ENCODE measurements around the gene TCF4.

TCF4 gene

DNA sequence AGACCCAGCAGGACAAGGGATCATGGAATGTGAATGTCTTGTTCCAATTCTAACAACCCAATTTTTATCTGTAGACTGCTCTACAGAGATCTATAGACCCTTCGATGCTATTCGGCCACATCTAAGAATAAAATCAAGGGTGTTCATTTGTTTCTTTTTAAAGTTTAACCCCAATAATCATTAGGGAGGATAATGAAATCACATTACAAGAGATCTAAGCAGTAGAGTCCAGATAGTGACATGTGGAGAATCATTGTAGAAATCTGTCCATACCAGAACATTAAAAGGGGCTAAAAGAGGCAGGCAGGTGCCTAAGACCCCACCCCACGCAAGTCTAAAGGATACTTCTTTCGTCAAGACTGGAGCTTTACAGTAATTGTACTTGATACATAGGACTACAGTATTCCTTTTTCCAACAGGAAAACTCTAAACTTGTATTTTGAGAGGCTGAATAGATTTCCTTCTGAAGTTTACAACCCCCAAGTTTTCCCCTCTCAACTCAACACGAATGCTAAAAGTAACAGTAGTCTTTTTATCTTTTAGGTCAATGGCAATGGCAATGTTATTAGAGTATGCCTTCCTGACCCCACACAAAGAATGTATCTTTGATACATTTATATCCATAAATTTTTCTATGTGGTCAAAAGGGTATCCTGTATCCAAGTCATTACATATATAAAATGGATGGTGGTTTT, 183.7 kb downstream of the TCF4 start:
- no peak for DNase-seq

DNA sequence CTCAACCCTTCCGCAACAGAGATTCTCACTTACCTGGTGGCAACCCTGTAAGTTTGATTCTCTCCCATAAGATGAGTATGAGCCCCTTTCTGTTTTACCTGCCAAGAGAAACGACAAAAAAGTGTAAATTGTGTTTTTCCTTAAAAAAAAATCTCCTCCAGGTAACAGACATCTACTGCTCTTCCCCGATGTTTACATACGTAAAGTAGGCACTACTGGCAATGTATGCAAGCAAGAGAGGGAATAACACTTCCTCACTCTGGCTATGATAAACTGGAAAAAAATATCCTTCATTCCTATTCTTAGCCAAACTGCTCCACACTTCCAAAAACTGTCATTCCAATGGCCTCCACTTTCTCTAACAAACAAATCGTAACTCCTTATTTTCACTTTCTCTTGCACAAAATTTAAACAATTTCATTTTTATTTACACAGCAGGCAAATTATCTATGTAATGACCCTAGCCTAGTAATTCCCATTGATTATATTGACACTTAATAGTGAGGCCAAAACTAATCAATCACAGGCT, 184.5 kb downstream of the TCF4 start:
- no peak for DNase-seq

DNA sequence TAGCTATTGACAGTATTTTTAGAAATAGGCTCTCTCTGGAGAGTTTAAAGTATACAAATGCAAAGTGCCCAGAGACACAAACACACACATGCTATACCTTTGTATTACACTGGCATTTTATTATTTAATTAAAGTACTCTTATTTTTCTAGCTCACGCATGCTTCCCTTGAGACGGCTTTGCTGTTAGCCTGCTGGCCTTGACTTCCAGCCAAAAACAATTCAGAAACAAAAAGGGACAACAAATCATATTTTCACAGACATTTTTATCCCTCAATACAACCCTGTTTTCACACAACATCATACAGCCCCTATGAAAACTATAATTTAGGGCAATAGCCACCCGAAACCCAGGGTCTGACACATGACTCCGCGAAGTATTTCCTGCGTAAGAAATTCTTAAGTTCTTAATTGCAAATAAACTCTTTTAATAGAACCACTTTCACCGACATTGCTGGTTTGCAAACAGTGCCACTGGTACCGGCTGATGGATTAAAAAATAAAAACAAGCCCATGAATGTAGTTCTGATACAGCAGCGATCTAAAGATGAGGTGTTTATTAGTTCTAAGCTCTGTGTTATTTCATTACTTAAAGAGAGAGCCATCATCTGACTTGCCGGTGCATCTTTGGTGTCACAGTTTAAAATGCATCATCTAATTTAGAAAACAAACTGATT, 185.1 kb downstream of the TCF4 start:
- DNase-seq: no peak

DNA sequence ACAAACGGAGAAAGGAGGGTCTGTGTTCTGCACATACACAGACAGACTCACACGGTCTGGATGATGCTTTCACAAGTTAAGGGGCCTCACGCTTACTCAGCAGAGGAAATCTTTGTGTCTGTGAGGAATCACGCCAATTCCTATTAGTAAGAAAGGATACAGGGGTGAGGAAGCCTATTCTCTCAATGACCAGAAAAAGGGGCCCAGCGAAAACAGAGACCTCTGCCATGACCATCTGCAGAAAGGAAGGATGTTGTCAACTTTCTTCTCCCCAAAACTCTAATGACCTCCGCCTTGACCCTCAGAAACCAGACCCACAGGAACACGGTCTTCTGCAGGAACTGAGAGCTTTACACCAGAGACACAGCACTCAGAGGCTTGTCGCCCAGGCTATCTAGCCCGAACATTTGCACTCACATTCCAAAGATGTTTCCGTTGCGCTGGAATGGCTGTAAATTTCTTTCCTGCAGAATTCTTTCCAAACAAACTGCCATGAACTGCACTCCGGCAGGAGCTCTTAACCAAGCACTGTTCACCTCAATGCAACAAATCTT, 186.3 kb downstream of the TCF4 start:
- no peak for DNase-seq

DNA sequence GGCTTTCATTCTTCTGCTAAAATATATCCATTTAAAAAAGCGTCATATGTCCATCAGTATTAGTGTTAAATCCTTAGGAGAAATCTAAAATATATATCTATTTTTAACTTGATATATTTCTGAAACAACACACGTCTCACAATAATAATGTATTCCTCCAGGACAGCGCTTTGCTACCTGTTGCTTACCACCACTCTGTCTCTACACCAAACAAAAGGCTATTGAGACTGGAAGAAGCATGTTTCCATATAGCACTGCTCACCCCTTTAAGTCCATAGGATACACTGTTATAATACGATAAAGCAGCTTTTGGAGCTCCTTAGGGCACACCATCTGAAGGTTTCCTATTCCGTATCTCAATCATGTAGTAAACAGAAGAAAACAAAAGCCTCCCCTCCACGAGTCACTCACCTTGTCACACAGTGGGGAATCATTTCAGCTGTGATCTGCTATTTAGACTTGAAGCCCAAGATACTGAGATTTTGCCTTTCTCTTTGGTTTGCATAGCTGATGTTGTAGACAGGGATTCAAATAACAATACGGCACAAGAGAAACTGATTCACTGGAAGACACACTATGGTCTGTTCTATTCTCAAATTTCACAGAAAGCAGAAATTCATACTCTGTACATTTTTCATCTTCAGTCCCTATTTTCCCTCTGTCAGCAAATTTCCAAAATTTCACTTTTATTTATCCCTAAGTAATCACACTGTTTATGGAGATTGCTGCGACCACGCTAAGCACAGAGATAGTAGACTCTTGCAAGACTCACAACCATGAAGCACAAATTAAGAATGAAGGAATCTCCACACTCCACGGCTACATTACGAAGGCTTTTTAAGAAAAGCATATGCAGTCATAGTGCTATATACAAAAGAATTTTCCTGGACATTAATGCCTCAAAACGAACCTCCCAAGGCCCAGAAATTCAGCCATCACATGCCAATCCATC, 187.1 kb downstream of the TCF4 start:
- DNase-seq: no peak

DNA sequence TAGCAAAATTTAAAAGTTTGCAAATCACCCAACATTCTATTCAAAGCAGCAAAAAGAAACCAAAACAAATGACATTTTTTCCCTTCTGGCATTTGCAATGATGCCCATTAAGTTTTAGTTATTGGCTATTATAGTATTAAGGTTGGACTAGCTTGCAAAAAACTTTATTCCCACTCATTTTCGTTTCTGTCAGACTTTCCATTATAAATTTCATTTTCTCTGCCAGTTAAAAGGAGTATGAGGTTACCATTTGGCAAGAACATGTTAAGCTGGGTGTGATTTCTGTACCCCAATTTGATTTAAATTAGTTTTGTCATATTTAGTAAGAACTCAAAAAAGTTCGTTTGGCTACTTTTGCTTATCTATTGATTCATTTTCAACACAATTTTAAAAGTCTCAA, 187.9 kb downstream of the TCF4 start:
- no peak for DNase-seq

DNA sequence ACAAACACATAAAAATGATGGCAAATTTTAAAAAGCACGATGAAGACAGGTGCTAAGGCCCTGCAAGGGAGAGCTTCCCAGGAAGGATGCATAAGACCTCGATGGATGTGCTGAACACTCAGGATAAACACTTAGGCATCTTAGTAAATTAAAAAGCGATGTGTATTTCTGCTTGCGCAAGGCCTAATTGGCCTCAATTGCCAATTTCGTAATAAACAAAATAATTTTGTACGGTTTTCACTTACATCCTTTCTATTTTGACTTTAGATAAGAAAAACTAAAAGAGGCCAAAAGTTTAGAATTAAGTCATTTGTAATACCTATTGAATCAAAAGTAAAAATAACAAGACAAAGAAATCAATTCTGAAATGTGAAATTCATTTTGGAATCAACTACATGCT, 189.1 kb downstream of the TCF4 start:
- no peak for DNase-seq

DNA sequence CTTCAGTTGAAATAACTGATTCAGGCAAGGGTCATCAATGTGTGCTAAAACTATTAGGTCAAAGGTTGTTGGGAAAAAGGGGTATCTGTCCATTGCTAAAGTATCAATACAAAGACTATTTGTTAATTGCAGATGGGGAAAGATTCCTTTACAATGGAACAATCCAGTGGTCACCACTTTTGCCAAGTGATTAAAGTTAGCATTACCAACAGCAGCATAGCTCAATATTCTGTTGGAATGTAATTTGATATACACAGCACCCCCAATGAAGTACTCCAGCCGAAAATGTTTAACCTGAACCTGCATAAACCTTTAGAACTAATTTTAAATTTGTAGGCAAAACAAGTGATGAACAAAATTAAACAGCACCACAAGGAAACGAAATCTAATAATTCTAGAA, 191.0 kb downstream of the TCF4 start:
- DNase-seq: no peak

DNA sequence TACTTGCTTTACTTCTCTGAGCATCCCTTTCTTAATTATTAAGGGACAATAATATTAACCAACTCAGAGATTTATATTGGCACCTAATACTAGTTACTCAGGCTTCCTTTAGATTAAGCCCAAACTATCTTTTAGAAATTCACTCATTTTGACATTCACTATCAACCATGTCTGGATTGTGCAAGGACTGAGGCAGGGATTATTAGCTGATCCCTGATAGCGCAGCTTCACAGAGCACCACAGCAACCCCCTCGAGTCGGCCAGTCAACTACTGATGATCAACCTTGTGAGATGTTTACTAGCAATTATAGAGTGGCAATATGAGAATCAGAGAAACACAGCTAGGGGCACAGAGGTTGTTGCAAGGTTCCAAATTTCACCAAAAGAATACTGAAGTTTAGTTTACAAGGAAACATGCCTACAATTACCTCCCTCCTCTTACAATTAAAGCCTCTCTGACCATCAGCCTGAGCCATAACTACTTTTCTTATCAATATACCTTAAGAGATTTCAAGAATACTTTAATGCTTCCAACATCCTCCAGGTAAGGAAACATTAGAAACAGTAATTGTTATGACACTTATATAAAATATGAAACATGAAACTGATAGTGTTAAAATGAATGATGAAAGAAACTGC, 191.6 kb downstream of the TCF4 start:
- no peak for DNase-seq

DNA sequence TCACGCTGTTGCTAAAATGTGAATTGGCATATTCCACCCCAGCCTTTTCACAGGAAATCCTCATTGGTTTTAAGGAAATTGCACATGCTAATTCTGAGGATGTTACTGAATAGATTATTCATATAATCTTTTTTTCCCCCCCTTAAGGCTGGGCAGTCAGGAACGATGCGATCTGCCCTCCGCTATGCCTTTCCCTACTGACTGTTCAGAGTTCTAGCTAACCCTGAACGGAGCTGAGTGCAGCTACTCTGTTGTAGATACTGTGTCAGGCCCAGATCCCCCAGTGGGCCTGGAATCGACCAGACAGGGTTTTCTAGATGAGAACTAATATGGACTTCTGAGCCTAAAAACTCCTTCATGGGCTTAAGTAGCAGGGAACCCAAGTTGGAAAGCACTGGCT, 192.2 kb downstream of the TCF4 start:
- no peak for DNase-seq

DNA sequence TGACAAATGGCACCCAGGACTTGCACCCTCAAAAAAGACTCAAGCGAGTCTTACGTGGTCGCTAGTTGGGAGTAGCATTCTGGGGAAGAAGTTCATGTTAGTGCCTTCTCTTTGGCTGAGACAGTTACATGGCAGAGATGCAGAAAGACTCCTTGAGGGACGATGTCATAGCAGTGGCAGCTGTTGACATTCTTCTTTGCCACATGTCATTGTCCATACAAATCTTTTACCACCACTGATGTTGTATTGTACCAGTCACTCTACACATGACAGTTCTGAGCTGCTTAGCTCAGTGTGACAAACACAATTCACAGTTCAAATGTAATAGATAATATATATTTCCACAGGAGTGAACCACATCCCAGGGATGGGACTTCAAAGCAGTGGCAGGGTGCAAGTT, 197.1 kb downstream of the TCF4 start:
- no peak for DNase-seq

DNA sequence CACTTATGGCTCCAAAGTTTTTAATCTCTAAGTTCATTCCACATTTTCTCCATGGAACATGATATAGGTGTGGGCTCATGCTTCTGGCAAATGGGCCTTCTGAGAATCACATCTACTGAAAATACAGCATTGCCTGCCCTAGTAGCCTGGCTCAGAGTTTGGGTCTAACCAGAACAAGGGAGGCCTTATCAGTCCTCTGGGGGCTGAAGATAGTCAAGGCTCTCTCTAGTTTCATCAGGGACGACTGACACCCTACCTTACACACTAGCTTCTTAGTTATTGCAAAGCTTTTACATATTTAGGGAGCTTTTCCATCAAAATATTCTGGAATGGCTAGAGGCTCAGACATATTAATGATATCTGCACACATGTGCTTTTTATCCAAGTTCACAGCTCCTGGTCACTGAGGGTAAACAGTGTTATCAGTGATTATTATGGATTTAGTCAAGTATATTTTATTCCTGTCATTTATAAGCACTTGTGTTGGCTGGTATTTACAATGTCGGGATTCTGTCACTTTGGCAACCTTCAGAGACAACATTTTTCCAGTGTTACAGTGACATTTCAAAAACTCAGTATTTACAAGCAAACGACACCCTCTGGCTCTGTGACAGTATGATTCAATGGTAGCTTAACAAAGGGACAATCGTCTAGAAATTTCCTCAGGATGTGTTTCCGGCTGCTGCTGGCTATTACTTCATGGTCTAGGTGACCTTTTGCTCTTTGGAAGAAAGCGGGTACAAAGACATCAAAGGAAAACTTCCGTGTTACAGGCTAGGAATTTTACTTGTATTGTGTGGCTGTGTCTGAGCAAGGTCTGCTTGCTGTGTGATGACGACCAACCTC, 200.6 kb downstream of the TCF4 start:
- no peak for DNase-seq

DNA sequence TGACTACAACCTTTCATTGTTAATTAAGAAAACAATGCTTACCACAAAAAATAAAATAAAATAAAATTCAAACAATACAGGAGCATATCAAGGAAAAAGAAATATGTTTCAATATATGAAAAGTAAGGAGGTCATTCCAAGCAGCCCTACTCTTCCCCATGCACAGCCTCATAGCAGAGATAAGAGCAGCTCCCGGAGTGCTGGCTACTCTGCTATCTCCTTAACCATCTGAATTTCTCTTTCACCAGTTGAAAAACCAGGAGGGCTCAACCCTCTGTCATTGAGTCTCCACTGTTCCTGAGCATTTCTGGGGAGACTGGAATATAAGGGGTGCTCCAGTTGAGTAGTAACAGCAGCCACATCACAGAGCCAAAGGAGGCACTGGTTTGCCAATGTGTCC, 201.4 kb downstream of the TCF4 start:
- no peak for DNase-seq

DNA sequence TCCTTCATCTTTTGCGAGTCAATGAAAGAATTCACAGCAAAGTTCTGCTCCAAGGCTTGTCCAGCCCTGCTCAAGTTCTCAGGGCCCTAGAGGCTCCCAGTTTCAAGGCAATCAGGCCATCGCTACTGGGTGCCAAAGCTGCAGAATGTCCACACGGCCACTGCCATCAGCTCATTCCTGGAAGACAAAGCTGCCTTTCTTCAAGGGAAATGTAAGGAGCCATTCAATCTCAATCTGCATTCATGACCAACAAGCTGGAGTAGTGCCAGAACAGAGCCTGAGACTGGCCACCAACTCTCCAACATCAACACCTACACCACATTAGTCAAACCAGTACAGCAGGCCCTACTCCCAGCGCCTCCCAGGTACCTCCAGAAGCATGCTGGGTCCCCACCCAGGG, 202.2 kb downstream of the TCF4 start:
- no peak for DNase-seq

DNA sequence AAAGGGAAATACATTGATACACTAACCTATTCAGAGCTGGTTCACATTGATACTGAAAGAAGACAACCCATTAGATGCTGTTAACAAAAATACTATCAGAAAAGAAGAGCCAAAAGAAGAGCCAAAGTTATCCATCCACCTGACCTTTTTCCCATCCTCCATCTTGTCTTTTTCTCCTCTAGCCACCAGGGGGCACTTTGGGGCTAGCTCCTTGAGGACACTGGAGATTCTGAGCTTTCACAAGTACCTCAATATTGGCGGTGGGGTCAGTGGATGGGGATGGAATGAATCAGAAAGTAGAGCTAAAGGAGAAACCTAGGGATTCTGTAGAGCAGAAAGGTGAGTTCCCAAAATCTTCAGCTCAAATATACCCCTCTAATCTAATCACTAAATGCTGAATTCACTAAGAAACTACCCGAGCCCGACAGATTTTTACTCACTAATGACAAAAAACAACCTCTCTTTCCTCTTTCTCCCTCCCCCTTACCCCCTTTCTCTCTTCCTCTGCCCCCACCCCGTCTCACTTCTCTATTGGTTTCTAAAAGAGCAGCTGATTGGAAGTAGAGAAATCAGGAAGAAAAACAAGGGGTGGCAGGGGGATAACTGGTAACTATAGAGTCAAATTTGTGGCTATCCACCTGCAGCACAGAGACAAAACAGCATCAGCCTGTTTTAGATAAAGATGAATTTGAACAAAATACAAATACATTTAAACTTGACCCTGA, 203.3 kb downstream of the TCF4 start:
- DNase-seq: no peak

DNA sequence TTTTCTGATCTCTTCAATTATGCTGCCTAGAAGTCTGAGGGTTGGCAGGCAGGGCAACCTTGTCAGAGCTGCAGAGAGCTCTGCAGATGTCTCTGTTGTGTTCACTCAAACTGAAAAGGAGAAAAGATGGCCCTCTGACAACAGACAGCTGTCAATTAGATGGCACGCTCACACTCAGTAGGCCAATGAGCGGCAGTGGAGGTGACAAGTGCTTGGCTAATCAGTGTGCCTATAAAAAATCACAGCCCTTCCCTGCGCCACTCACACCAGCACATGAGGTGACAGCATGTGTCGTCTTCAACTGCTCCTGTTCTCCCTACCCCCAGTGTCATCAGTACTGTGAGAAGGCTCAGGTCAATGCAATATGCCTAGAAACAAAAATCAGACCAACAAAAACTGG, 203.9 kb downstream of the TCF4 start:
- no peak for DNase-seq

DNA sequence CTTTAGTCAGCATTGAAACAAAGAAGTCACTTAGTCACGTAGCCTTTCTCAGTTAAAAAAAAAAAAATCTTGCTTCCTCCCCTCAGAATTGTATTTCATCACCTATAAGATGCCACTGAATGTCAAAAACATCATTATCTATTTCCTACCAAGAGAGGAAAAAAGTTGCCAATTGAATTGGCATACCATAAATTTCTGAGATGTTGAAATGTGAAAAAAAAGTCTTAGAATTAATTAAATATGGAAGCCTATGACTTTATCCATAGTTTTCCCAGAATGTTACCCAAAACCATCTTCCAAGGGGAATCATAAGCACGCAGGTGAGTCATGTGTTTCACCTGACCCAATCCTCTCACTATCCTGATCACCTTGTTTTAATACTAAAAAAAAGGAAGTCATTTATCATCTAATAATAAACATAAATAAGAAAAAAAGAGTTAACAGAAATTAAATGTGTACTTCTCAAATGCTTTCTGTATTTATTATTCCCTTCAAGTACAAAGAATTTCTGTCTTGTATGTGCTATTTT, 205.7 kb downstream of the TCF4 start:
- no peak for DNase-seq

DNA sequence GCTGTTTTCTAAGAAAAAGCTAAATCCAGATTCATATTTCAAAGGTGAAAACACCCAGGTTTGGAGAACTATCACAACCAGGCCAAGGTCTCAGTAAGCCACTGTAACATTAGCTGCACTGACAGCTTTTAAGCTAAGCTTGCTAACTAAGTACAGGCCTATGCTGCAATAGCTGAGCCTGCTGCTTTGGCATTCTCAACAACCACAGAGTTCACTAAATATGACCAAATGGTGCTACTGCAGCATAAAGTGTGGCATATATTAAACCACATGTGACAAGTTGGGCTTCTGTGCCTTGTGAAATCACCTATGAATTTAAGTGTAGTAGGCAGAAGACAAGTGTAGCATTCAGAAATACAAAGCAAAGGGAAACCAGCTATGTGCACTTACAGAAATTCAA, 206.7 kb downstream of the TCF4 start:
- no peak for DNase-seq

DNA sequence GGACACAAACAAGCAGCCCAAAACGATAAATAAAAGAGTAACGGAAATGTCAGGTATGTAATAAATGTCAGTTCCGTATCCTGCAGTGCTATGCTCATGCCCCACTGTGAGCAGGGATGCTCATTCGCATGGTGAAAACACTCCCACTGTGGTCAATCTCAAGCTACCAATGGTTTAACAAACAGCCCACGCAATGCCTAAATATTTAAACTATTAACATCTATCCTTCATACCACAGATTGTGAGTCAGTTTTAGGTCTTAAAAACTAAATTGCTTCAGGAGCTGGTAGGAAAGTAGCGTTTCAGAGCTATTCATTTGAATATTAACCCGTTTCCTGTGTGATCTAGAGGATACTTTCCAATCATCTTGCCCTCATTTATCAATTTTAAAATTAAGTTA, 207.4 kb downstream of the TCF4 start:
- DNase-seq: no peak

DNA sequence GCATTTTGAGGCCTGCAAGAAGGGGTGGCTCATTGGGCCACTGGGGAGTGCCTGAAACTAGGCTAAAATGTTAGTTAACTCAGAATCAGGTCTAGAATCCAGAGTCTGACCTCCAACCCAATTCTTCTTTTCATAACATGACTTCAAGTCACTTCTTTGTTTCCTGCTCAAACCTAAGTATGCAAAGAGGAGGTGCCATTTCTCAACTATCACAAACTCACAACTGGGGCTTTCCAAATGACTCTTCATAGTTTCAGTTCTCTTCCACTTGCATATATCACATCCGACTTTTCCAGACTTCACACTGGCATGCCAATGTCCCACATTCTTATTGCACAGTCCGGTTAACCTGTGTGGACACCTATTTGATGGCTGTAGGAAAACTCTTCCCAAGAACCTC, 211.6 kb downstream of the TCF4 start:
- DNase-seq: no peak

DNA sequence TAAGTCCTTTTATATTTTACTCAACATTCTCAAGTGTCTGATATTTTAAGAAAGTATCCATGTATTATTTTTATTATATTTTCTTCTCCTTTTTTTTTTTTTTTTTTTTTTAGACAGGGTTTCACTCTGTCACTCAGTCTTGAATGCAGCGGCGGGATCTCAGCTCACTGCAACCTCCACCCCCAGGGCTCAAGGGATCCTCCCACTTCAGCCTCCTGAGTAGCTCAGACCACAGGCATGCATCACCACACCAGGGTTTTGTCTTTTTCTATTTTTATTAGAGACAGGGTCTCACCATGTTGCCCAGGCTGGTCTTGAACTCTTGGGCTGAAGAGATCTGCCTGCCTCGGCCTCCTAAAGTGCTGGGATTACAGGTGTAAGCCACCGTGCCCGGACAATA, 212.1 kb downstream of the TCF4 start:
- no peak for DNase-seq
